NCI-H69 (cell line): ENCODE data around the gene TNNC1.

Source experiments
- DNase-seq: peaks from one replicate; lab custom pipeline; 2025; lab: John Stamatoyannopoulos, UW

TNNC1 gene

DNA sequence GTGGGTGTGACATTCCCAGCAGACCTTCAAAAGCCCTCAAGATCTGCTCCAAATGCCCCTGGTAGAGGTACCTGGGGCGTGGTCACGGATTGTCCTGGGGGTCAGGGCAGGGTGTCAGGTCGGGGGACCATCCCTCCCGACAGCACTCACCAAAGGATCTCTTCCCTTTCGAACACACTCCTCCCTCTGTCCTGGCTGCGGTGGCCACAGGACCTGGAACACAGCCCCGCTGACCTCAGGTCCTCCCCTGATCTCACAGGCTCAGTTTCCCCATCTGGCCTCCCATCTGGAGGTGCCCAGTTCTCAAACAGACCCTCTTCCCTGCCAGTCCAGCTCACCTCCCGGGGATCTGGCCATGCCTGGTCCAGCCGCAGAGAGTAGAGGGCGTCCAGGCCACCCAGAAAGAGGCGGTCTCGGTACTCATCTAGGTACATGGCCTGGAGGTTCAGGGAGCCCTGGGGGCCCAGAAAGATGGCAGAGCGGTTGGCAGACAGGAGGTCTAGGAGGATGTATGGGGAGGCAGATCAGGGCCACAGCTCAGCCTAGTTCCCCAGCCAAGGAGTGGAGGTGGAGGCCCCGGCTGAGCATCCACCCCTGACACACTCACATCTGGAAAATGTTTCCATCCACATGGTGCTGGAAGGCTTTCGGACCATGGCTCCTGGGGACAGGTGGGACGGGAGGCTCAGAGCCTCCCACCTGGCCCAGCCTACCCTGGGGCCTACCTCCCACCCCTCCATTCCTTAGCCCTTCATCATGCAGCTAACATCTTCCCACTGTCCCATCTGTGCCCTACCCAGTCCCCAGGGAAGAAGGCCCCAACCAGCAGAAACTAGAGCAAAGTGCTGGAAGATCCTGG, 11.2 kb downstream of the TNNC1 start:
- no peak for DNase-seq

DNA sequence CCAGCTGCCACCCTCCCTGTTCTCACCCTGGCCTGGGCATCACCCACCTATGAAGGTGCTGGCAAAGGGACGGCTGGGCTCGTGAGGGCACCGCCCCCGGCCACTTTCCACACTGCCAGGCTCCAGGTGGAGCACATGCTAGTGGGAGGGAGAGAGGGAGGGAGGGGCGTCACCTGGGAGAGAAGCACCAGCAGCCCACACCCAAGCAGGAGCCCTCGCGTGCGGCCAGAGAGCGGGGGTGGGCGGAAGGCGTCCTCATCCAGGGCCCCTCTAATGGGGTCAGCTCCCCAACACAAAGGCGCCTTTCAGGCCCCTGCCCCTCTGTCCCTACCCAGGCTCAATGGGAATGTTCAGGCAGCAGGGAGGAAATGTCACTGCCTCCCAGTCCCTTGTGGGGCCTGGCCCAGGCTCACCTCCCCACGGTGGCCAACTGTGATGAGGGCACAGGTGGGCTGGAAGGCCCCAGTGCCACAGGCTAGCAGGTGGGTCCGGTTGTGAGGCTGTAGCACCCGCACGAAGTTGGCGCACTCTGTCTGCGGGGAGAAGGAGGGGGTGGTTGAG, 12.0 kb downstream of the TNNC1 start:
- no peak for DNase-seq

DNA sequence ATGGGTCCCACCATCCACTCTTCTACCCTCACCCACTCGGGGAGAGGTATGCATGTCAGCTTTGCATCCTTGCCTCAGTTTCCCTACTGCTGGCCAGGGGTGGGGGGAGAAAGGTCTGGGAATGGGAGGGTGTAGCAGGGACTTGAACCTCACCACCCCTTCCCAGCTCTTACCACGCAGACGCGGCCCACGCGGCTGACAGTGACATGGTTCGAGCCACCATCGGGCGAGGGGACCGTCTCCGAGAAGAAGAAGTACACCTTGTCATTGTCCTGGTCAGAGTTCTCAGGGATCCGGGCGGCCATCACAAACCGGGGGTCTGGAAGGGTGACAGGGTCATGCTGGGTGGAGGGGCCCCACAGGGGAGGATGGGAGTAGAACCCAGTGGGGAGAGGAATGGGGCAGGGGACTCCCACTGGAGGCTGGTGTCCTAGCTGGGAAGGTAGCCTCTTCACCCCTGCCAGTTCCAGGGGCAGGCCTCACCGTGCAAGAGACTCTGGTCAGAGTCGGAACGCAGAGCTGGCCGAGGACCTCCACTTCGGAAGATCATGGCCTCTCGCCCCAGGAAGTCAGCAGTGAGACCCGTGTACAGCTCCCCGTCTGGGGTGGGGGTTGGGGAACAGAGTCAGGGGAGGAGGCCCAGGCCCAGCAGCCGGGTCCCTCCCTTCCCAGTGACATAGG, 12.6 kb downstream of the TNNC1 start:
- DNase-seq = no peak

DNA sequence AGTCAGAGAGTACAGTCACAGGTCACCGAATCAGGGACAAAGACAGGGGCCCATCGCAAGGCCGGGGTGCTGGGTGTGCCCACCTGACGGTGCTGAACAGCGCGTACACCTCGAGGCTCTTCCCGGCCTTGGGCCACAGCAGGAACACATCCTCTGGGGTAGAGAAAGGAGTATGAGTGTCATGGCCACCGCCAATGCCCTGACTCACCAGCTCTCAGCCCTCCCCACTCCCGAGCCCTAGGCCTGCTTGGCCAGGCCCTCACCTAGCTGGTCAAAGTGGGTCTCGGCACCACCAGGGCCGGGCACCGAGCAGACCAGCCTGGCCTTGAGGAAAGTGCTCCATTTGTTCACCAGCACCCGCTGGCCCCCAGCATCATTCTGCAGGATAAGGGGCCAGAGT, 13.2 kb downstream of the TNNC1 start:
- no peak for DNase-seq

DNA sequence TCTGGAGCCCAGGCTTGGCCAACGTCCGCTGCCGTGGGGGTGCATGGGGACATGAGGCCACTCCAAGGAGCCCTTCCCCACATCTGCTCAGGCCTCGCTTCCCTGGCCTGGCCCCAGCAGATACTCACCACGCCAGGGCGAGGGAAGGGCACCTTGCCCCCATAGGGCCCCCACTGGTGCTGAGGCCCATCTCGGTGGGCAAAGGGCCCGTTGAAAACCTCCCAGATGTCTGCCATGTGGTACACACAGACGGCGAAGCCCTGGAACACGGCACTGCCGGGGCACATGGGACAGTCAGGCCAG, 13.6 kb downstream of the TNNC1 start:
- no peak for DNase-seq

DNA sequence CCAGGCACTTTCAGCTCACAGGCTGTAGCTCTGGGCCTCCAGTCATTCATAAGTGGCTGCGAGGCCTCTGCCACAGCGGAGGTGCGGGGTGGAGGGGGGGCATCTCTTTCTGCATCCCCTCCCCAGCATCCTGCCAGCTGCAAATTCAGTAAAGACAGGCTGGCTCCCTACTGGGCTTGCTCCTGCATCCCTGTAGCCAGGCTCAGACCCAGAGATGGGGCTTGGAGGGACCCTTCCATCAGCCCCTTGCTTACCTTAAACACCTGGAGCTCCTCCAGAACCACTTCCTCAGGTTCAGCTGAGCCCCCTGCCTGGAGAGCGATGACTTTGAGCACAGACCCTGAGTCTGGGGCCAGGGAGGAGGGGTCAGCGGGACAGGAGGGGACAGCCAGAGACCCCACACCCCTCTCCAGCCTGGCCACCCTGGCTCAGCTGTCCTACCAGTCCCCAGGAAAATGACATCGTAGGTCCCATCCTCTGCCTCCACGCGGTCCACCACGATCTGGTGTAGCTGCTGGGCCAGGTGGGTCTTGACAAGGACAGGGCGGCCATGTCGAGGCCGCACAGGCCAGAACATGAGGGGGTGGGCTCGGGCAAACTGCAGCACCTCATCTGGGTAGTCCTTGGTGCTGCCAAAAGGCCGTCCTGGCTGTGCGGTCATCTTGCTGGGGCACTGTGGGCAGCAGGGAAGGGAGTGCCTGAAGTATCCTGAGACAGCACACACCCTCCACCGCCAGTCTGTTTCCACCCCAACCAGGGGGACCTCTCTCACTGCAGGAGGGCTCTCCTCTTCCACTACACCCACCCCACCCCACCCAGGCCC, 14.2 kb downstream of the TNNC1 start:
- no peak for DNase-seq

DNA sequence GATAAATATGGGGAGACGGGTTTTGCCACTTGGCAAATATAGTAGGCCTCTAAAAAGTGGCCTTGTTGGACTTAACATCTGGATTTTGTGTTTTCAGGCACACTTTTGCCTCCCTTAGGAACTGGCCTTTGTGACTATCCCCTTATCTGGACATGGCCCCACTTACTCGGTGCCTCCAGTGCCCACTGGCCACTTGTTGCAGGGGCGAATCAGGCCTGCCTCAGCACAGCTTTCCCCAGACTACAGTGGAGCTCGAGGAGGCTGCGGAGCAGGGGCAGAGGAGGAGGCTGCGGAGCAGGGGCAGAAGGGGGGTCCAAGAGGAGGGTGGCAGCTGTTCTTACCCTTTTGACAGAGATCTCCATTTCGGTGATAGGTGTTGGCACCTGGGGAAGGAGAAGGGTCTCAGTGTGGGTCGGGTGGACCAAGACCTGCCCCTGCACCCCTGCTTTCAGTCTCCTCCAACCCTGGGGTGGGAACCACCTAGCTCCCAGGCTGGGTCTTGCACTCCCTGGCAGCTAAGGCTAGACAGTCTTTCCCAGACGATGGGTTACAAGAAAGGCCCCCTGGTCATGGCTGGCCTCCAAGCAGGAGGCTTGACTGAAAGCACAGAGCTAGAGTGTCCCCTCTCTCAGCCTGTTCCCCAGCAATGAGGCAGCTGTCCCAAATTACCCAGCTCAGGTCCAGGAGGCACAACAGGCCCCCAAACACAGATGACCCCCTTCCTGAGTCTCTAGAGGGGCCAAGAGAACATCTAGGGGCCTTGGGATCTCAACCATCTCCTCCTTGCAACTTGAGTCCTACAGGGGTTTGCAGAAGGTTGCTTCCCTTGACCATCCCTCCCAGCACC, 15.0 kb downstream of the TNNC1 start:
- no peak for DNase-seq

DNA sequence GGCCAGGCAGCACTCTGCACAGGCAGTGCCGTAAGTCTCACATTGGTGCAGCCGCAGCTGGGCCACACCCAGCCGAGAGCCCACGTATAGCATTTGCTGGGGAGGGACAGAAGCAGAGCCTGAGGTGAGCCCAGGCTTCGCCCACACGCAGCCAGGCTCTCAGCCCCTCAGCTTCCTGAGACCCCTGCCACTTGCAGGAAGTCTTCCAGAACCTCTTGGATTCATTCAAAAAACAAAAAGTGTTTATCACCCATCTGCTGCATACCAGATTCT, 15.8 kb downstream of the TNNC1 start:
- DNase-seq = no peak

DNA sequence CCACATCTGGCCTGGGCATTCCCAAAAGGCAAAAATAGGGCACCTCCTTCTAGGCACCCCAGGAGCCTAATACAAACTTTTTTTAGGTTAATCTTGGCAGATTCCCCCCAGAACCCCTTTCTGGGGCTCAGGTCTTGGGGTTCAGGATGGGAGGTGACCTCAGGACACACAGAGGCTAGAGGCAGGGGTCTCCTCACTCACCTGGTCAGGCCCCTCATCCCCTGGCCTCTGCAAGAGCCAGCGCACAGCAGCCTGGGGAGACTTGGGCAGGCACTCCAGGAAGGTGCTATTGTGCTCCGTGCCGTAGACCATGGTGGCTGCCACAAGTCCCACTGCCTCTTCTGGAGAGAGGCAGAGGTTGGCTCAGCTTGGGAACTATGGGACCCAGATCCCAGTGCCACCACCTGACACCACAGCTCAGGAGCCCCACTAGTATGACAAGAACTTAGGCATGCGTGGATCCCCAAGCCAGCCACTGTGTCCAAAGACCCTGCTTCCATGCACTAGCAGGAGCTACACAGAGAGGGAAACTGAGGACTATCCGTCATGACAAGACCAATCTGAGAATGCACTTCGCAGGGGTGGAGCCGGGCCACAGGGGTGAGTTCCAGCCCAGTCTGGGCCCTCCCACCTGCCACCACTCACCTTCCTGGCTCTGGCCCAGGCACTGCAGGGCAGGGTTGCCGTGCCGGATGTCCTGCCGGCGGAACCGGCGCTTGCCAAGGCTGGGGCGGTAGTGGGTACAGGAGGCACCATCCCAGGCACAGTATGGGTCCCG, 16.3 kb downstream of the TNNC1 start:
- DNase-seq = no peak

DNA sequence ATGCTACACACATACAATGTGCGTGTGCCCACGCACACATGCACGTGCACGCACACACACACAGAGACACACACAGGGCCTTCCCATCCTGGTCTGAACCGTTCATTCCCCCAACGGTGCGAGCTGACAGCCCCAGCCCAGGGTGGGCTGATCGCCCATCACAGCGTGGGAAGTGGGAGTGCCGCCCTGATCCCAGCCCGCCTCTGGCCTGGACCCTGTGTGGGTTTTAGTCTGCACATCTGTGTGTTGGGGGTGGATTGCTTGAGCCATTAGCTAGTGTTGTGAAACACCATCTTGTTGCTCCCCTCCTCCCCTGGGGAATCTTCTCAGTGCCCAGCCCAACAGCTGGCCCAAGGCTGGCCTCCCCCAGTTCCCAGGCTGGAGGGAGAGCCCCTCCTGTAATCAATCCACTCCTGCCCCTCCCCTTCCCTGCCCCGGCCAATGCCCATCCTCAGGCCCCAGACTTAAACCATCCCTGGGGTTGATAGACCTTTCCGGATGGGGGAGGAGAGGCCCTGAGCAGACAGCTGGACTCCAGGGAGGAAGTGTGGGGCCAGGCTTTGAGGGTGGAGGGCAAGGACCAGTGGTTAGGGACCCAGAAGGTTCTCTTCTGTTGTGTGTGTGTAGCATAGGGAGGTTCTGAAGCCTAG, 17.2 kb downstream of the TNNC1 start:
- peak; percentile 11 for DNase-seq

DNA sequence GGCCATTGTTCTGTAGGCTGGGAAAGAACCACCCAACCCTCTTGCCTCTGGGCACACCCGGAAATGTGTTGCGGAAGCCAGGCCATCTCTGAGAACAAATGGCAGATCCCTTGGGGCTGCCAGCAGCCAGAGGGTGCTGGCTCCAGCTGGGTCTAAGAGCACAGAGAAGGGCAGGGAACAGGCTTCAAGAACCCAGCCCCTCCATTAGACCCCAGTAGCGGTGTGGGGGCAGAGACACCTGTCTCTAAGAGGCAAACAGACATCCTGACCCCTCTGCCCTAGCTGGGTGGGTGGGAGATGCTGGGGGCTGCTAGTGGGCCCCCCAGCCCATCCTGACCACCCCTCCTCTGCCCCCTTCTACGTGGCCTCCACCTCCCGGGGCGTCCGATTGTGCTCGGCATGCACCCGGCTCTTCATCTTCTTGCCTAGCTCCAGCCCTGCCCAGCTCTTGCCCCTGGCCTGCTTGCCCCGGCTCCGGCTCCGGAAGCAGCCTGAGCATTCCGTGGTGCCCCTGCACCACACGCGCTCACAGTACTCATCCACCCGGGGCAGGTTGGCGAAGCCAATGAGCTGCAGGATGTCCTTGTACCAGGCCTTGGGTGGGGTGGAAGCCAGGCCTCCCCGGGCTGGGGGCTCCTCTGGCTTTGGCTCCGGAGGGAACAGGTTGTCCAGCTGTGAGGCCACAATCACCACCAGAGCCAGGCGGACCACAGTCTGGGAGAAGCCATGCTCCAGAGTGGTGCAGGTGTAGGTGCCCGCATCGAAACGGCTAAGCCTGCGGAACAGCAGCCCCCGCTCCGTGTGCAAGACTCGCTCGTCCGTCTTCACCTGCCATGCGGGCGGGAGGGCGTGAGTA, 18.4 kb downstream of the TNNC1 start:
- DNase-seq = peak; percentile 12

DNA sequence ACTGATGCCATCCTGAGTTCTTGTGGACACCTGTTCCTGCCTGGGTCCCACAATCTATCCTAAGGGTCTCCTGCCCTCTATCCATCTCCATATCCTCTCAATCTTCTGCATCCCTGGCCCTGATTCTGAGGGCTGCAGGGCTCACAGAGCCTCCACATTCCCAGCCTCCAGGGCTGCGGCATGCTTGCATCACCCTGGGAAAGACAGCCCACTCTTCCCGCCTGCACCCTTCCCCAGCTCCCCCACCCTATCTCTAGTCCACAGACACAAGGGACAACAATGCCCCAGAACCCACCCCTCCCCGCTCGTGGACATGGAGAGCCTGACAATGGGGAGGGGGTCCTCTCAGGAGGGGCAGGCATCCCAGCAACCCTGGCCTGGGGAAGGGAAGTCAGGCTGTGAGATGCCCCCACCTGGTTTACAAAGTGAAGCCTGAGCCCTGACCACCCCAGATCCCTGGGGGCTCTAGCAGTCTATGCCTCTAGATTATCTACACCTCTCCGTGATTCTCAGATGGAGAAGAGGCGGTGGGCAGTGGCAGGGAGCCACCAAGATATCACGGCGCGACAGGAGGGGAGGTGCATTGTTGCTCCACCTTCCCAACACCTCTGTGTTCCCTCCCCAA, 19.2 kb downstream of the TNNC1 start:
- DNase-seq = no peak

DNA sequence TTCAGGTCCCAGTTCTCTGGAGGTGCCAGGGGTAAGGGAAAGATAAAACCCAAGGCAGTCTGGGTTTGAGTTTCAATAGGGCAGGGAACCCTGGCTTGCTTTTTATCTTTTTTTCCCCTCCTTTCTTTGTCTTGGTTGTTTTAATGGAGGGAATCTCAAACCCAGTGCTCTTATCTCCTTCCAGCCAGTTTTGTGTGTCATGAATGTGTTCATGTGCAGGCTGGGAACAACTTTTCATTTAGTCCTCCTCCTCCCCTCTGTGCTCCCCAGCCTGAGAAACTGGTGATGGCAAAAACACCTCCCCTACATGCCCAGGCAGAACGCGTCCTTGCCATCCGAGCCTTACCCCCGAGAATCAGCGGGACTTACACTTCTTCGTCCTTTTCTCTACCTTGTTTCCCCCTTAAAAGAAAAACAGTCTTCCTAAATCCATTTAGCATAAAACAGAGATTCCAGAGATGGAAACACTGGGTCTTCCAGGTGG, 19.8 kb downstream of the TNNC1 start:
- no peak for DNase-seq

DNA sequence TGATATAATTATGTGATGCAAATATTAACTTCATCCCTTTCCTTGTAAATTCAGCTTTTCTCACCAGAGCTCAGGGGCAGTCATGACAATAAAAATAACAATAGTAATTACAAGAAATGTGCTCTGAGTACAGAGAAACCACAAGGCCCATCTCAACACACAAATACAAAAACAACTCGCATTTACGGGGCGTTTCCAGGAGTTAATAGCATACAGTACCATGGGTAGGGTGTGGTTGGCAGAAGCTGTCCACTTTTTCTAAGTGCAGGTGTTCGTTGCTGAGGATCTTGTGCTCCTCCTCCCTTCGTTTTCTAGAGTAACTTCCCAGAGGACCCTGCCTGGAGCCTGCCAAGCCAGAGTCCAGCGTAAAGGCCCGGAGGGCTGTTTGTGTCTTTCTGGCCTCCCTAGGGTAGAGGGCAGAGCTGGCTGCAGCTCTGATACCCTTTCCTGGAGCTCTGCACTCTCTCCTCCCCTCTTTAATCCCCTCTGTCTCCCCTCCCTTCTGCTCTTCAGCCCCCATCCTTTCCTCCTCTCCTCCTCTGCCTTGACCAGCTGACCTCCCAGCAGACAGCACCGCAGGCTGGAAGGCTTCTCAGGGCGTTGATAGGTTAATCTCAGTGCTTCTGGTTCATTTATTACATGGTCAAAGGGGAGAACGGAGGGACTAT, 20.4 kb downstream of the TNNC1 start:
- no peak for DNase-seq

DNA sequence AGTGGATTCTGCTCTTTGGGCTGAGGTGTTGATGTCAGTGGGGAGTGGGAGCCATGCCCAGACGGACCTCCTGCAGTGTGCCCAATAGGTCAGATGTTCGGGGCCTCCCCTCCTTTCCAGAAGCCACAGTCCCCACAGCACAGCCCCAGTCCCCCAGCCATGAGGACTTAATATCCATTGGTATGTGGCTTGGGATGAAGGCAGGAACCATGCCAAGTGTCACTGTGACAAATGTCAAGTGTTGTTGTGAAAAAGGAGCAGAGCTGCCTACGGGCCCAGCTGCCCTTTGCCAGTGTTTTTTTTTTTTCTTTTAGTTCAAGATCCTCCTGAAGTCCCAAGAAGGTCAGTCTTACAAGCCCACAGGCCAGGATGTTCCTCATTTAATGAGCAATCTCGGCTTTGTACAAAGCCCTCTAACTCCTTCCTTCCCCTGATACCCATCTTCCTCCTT, 21.1 kb downstream of the TNNC1 start:
- DNase-seq = no peak

DNA sequence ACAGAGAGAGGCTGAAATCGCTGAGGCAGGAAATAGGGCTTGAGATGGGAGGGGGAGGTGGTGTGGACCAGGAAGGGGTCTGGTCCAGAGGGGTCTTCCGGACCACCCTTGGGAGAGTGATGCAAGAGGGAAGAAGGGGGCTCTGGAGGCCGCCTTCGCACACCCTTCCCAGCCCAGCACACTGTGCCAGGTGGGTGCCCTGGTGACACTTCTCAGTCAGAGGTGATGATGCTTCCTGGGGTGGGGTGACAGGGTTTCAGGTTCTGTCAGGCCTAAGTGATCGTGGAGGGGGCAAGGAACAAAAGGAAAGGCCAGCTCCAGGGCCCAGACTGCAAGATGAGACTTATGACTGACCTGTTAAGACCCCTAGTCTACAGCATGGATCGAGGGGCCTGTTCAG, 21.6 kb downstream of the TNNC1 start:
- no peak for DNase-seq

DNA sequence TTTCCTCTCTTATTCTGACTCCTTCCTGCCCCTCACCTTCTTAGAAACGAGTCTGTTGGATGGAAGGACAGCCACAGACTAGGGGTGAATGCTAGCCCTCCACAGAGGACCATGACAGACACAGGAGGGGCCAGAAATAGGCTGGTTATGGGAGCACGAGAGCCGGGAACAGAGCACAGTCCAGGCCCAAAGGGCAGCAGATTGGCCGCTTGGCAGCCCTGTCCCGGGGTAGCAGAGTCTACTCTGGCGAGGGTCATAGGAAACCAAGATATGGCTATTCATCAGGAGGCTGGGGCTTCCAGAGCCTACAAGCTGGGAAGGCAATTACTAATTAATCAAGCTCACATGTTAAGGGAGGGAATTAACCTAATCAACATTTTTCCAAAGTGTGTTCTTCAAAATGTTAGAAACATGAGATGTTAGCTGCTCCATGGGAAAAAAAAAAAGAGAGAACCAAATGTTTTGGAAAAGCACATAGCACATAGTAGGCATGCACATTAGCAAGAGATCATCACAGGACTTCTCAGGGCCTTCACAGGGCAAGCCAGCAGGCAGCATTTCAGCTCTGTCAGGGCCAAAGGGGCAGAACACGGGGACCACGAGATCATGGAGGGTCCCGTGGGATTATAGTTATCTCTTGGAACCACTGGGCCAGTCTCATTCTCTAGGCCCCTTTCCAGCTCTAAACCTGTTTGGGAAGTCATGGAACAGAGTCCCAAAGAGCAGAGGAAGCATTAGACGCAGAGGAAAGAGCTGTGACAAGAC, 22.2 kb downstream of the TNNC1 start:
- DNase-seq = no peak

DNA sequence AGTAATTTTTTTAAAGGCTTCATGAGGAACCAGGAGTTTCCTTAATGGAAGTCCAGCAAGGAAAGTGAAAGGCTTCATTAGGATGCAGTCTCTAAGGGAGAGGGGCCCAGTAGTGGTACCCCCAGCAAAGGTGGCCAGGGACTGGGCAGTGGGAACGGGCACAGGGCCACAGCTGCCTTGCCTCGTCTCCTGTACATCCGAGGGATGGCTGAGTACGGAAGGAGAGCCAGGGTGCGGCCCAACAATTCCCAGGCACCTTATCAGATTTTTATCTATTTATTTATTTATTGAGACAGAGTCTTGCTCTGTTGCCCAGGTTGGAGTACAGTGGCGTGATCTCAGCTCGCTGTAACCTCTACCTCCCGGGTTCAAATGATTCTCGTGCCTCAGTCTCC, 23.4 kb downstream of the TNNC1 start:
- DNase-seq = no peak
